ENCODE measurements around the gene NSD1. TPM values are rescaled to one million over a fixed set of nuclear protein-coding genes. Genes with fewer than 3 reads are reported as not detected.

NSD1 gene
- total and polyA plus RNA-seq, 7 donors: 6.0 to 56.2 (median 38.5) TPM

DNA sequence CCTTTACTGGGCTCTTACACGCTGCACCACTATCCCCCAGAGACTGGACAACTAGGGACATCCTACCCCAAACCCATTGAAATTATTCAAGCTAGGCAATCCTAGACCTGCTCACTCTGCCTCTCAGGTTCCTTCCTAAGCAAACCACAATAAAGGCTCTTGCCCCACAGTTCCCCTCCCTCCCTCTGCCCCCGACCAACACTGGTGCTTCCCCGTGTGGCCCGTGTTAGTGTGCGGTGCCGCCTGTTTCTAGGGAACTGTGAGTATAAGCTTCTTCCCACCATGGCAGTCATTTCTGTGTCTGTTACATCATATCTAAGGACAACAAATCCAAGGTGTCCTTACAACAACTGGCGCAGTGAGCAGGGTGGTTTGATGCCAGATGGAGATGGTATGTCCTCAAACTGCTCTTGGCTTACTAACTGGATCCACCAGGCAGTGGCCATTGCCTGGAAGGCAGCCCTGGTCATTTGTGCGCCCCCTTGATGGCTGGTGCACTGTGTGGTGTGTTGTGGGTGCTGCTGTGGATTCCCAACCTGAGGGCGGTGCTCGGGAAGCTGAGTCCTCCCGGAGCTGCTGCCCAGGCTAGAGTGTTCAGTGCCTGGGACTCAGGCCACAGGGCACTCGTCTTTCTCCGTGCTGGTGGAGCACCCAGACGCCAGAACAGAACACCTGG, 186.5 kb downstream of the NSD1 start:
- TF ChIP-seq CTCF (IDR thresholded peaks at IDR 0.05): no peak
- Histone ChIP-seq H3K4me1 (no peaks in the 10 kb centered on the region), H3K27ac (no peak overlapping the region), H3K4me3 (no peak overlapping the region), H3K36me3 (ENCODE audit: insufficient read depth in 1 of 2, low read depth in 1 of 2) (peaks cover 0 to 9% of the 10 kb centered on the region in 2 donors), H3K27me3 (ENCODE audit: insufficient read depth in 3 of 3, low read length in 2 of 3) (no peaks in the 10 kb centered on the region), H3K9me3 (no peaks in the 10 kb centered on the region)
- 81 to 92% (median 83%) methylated on average over 14 of the region's 14 CpGs for WGBS, 3 donors
- intact Hi-C loops (cut with DNase I): loop anchor here in 1 of 2 donors (5.0 to 10.0 kb wide), 2 partner anchors 47 to 135 kb away; no protein-coding TSS in a partner anchor
- ATAC-seq (peak in 3 of 4 donors; percentile 56 to 62 (median 58)), DNase-seq (peak in 1 of 2 donors; percentile 49)

GRCh38 chr5:177320879-177321278, 187.3 kb downstream of the NSD1 start:
- 89 to 97% (median 90%) methylated on average over 7 of the region's 7 CpGs for WGBS, 3 donors
- H3K4me1 ChIP-seq: no peaks in the 10 kb centered on the region
- H3K27ac ChIP-seq: no peak overlapping the region
- H3K36me3 ChIP-seq (ENCODE audit: insufficient read depth in 1 of 2, low read depth in 1 of 2): peaks cover 0 to 9% of the 10 kb centered on the region in 2 donors
- intact Hi-C loops (cut with DNase I): no loop called here
- no peak for TF ChIP-seq CTCF (IDR thresholded peaks at IDR 0.05)
- DNase-seq (peak in 1 of 2 donors; percentile 42), ATAC-seq (no peak)
- no peaks in the 10 kb centered on the region for H3K27me3 ChIP-seq (ENCODE audit: insufficient read depth in 3 of 3, low read length in 2 of 3)
- no peak overlapping the region for H3K4me3 ChIP-seq
- no peaks in the 10 kb centered on the region for H3K9me3 ChIP-seq

DNA sequence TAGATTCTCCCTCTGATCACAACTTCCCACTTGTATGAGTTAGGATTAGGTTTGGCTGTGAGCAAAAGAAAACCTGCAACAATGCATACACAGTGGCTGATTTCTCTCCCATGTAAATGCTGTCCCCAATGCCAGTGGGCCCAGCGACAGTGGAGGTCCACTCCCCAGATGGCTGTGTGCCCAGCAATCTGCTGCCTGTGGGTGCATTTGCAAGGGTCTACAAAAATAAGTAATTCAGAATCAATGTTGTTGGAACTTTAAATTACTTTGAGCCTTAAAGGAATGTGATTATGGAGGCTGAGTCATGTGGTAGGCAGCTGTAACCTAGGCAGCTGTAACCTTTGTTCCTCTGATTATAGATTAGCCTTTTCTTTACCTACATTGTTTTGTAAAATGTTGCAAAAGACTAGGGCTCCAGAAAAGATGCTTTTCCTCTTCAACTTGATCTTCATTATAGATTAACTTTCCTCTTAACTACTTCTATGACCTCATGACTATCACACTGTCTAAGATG, 192.4 kb downstream of the NSD1 start:
- no peak for ATAC-seq
- 73 to 81% (median 79%) methylated on average over 1 of the region's 1 CpG for WGBS, 3 donors
- Histone ChIP-seq H3K4me3 (no peak overlapping the region), H3K9me3 (no peaks in the 10 kb centered on the region), H3K4me1 (no peaks in the 10 kb centered on the region), H3K27ac (no peak overlapping the region), H3K27me3 (ENCODE audit: insufficient read depth in 3 of 3, low read length in 2 of 3) (no peaks in the 10 kb centered on the region), H3K36me3 (ENCODE audit: insufficient read depth in 1 of 2, low read depth in 1 of 2) (peaks cover 0 to 40% of the 10 kb centered on the region in 2 donors)
- intact Hi-C loops (cut with DNase I): no loop called here
- no peak for DNase-seq
- TF ChIP-seq CTCF (IDR thresholded peaks at IDR 0.05): no peak

GRCh38 chr5:177327539-177328522, 194.3 kb downstream of the NSD1 start:
- ATAC-seq: peak in 3 of 4 donors; percentile 32 to 60 (median 54)
- Histone ChIP-seq H3K4me1 (no peaks in the 10 kb centered on the region), H3K36me3 (ENCODE audit: insufficient read depth in 1 of 2, low read depth in 1 of 2) (peaks cover 0 to 50% of the 10 kb centered on the region in 2 donors), H3K9me3 (no peaks in the 10 kb centered on the region), H3K27ac (peak overlapping the region; percentile 16), H3K27me3 (ENCODE audit: insufficient read depth in 3 of 3, low read length in 2 of 3) (no peaks in the 10 kb centered on the region), H3K4me3 (no peak overlapping the region)
- 69 to 72% (median 71%) methylated on average over 28 of the region's 28 CpGs for WGBS, 3 donors
- TF ChIP-seq CTCF (IDR thresholded peaks at IDR 0.05): no peak
- DNase-seq: peak in 1 of 2 donors; percentile 50
- intact Hi-C loops (cut with DNase I): no loop called here
